Endothelial cell of umbilical vein (primary cell): ENCODE data around the gene LILRA6. TPM values are rescaled to one million over a fixed set of nuclear protein-coding genes. Genes with fewer than 3 reads are reported as not detected.
A peak's percentile ranks its signal among the peaks of the same experiment; 100 is the strongest.
"Not testable (repeated sequence)": the region's sequence is repeated elsewhere in the genome, so short reads cannot be mapped to it uniquely, and the experiment has no call there.

Source experiments
- Bru-seq: library from RNA; stranded (reverse); fragments of 400-500 nt; gene quantifications from one replicate; lab custom pipeline; 2021; lab: Mats Ljungman, UMichigan
- BruChase-seq, 2 experiments: library from RNA; stranded (reverse); fragments of 400-500 nt; gene quantifications; one replicate each; lab custom pipeline; 2021; lab: Mats Ljungman, UMichigan
- BruUV-seq: library from RNA; stranded (reverse); fragments of 400-500 nt; replicated peaks from 2 replicates; lab custom pipeline; 2021; lab: Mats Ljungman, UMichigan
- CTCF ChIA-PET: fragments of 300-600, 350-600 bp; sonication (Branson Sonifier 250); formaldehyde crosslinking; loops from one replicate; lab custom pipeline; 2021; ENCODE audit warnings: antibody characterized with exemption, inconsistent platforms; lab: Charles Lee
- POLR2A ChIA-PET: fragments of 300-600, 350-600 bp; sonication (Branson Sonifier 250); formaldehyde crosslinking; loops from one replicate; lab custom pipeline; 2021; ENCODE audit warnings: antibody characterized with exemption, inconsistent platforms; lab: Charles Lee
- DNase-seq: peaks from one replicate; pipeline ENCODE4 v3.0.0-alpha.2; 2011; ENCODE audit warnings: low read depth, low spot score
- FAIRE-seq: peaks from 2 replicates; lab custom pipeline; 2011; peaks lifted over from hg19 to GRCh38; lab: Jason Lieb, UNC
- H2AFZ ChIP-seq: 2 replicates; pipeline ENCODE4 v1.6.0; 2012; ENCODE audit warnings: low read depth, low read length, control low read depth, inconsistent platforms
- H3K27ac ChIP-seq: 2 replicates; pipeline ENCODE4 v1.5.1; 2011; ENCODE audit warnings: low read depth, mild to moderate bottlenecking, control low read depth, low read length, moderate library complexity; ENCODE audit not compliant: insufficient read depth
- H3K27me3 ChIP-seq, 2 experiments: 2 replicates each; pipeline versions ENCODE4 v1.6.0 to v1.6.1; 2011; ENCODE audit warnings: low read length in 2 of 2, mixed read lengths in 1 of 2; ENCODE audit not compliant: control insufficient read depth in 2 of 2, insufficient read depth in 2 of 2
- H3K36me3 ChIP-seq, 2 experiments: 2 replicates in 1 of 2; 3 replicates in 1 of 2; pipeline ENCODE4 v1.5.1; 2011; ENCODE audit warnings: low read length in 2 of 2, mild to moderate bottlenecking in 1 of 2, moderate library complexity in 1 of 2; ENCODE audit not compliant: control insufficient read depth in 2 of 2, insufficient read depth in 2 of 2; ENCODE audit errors: extremely low read depth in 1 of 2
- H3K4me1 ChIP-seq: 3 replicates; pipeline ENCODE4 v1.5.1; 2011; ENCODE audit warnings: mild to moderate bottlenecking, low read length; ENCODE audit not compliant: control insufficient read depth, insufficient read depth; ENCODE audit errors: extremely low read depth
- H3K4me2 ChIP-seq: 2 replicates; pipeline ENCODE4 v1.6.1; 2011; ENCODE audit warnings: low read length, control low read depth, mixed read lengths; ENCODE audit not compliant: insufficient read depth
- H3K4me3 ChIP-seq, 3 experiments: fragments of 200-600 bp in 1 of 3; sonication (generic), shearing (Covaris generic) in 1 of 3; replicated peaks in 1 of 3; 2 replicates each; pipeline ENCODE4 v1.5.1; 2011 to 2016; ENCODE audit warnings: control low read depth in 3 of 3, low read length in 3 of 3, mild to moderate bottlenecking in 2 of 3, inconsistent platforms in 1 of 3, low read depth in 1 of 3, moderate library complexity in 1 of 3; ENCODE audit not compliant: insufficient read depth in 1 of 3
- H3K79me2 ChIP-seq: 2 replicates; pipeline ENCODE4 v1.6.0; 2012; ENCODE audit warnings: low read length, inconsistent platforms; ENCODE audit not compliant: control insufficient read depth, insufficient read depth
- H3K9ac ChIP-seq: replicated peaks from 2 replicates; pipeline ENCODE3; 2011; ENCODE audit warnings: low read length, control low read depth; ENCODE audit not compliant: insufficient read depth; ENCODE audit errors: extremely low read depth
- H3K9me1 ChIP-seq: replicated peaks from 3 replicates; pipeline ENCODE4 v1.6.0; 2011; ENCODE audit warnings: mild to moderate bottlenecking, low read length; ENCODE audit not compliant: control insufficient read depth, insufficient read depth; ENCODE audit errors: extremely low read depth
- H3K9me3 ChIP-seq: replicated peaks from 2 replicates; pipeline ENCODE4 v1.5.1; 2012; ENCODE audit warnings: low read length, inconsistent platforms; ENCODE audit not compliant: control insufficient read depth, insufficient read depth
- H4K20me1 ChIP-seq: replicated peaks from 2 replicates; pipeline ENCODE3; 2011; ENCODE audit warnings: mild to moderate bottlenecking, low read length; ENCODE audit not compliant: control insufficient read depth, insufficient read depth; ENCODE audit errors: extremely low read depth
- dilution Hi-C: fragments of 300-500 bp; cut with MboI; formaldehyde crosslinking; loops from one replicate; pipeline ENCODE4 v1.15.0; 2019; ENCODE audit warnings: low sequenced_read_pairs; ENCODE audit not compliant: extremely low pct_ligation_motif_present
- intact Hi-C: fragments of 100-400 bp; cut with micrococcal nuclease; formaldehyde crosslinking; loops from one replicate; pipeline ENCODE4 v1.10.0; 2022
- long read RNA-seq: library from polyadenylated mRNA; stranded (forward); transcript quantifications from one replicate; pipeline ENCODE4 v2.0.0, GENCODE V29; 2021
- polyA minus RNA-seq, 3 experiments: library from RNA; depleted of rRNA, polyadenylated mRNA; stranded (reverse); fragments of >200 nt; gene quantifications; 1 replicate in 1 of 3; 2 replicates in 2 of 3; pipeline ENCODE4 v1.2.3, GENCODE V29; 2011
- polyA plus RNA-seq, 4 experiments: library from polyadenylated mRNA; depleted of rRNA in 3 of 4; stranded (reverse) in 3 of 4; unstranded in 1 of 4; fragments of >200 nt; gene quantifications; 2 replicates each; pipeline versions ENCODE4 v1.2.1 to v1.2.3, GENCODE V29; 2011 to 2012; ENCODE audit warnings: missing spikeins in 1 of 4
- total RNA-seq: library from RNA; stranded (reverse); gene quantifications from 2 replicates; pipeline ENCODE4 v1.2.3, GENCODE V29; 2021

LILRA6 gene
- total RNA-seq (not detected in 2 replicates), polyA plus RNA-seq (0.05 TPM in 1 of 2 replicates, not detected in the other), polyA minus RNA-seq (not detected in 2 replicates), Bru-seq, nascent RNA (percentile 12 among the genes with signal in this experiment), BruChase-seq, experiment 1, labeled RNA remaining after a 6-hour chase (not detected), BruChase-seq, experiment 2, labeled RNA remaining after a 2-hour chase (not detected)
- polyA plus RNA-seq (2011; cell fraction: cytosol; rRNA removed) = 0.03 TPM in 1 of 2 replicates, not detected in the other
- polyA plus RNA-seq (2011; cell fraction: nucleus; rRNA removed) = 0.33 and 0.36 TPM in 2 replicates
- polyA plus RNA-seq (2012) = 0.08 and 0.16 TPM in 2 replicates
- not detected for polyA minus RNA-seq (2011; cell fraction: cytosol; rRNA and poly(A)+ RNA removed)
- polyA minus RNA-seq (2011; cell fraction: nucleus; rRNA and poly(A)+ RNA removed) = not detected in 2 replicates
- long read RNA-seq = 0 reads

GRCh38 chr19:54242646-54243045 lies at the start of gene LILRA6:
LILRA6 (minus strand) TSS chr19:54242790.
- H3K36me3 ChIP-seq, CTCF ChIA-PET, H3K9me1 ChIP-seq, dilution Hi-C loops, H3K4me2 ChIP-seq, H3K4me3 ChIP-seq, H3K4me1 ChIP-seq, H2AFZ ChIP-seq, H3K27me3 ChIP-seq, H3K27ac ChIP-seq, FAIRE-seq, H4K20me1 ChIP-seq, POLR2A ChIA-PET, intact Hi-C loops, H3K9ac ChIP-seq, H3K79me2 ChIP-seq, BruUV-seq, DNase-seq, H3K9me3 ChIP-seq: not testable (repeated sequence)

GRCh38 chr19:54289160-54289559 lies 46.6 kb upstream of the LILRA6 start:
- H3K27ac ChIP-seq, H3K4me1 ChIP-seq, intact Hi-C loops, CTCF ChIA-PET, H3K9me3 ChIP-seq, POLR2A ChIA-PET, H3K27me3 ChIP-seq, H3K4me2 ChIP-seq, H4K20me1 ChIP-seq, H3K9ac ChIP-seq, H2AFZ ChIP-seq, H3K9me1 ChIP-seq, dilution Hi-C loops, H3K79me2 ChIP-seq, DNase-seq, H3K36me3 ChIP-seq, H3K4me3 ChIP-seq, BruUV-seq, FAIRE-seq: not testable (repeated sequence)
